Osteocyte (in vitro differentiated cells): ENCODE results near the gene SMG9. TPM values are rescaled to one million over a fixed set of nuclear protein-coding genes. Genes with fewer than 3 reads are reported as not detected.

Source experiments
- DNase-seq: peaks from one replicate; pipeline ENCODE4 v3.0.0; 2021; ENCODE audit warnings: mixed read lengths; ENCODE audit not compliant: unreplicated experiment; ENCODE audit errors: extremely low spot score
- H3K27ac Mint-ChIP-seq: one replicate; pipeline ENCODE4 v1.8.0; 2021; ENCODE audit warnings: mild to moderate bottlenecking, mixed read lengths; ENCODE audit not compliant: unreplicated experiment
- H3K27me3 Mint-ChIP-seq: one replicate; pipeline ENCODE4 v1.8.0; 2021; ENCODE audit warnings: mixed read lengths; ENCODE audit not compliant: unreplicated experiment
- H3K36me3 Mint-ChIP-seq: one replicate; pipeline ENCODE4 v1.8.0; 2021; ENCODE audit warnings: mixed read lengths; ENCODE audit not compliant: unreplicated experiment
- H3K4me1 Mint-ChIP-seq: one replicate; pipeline ENCODE4 v1.8.0; 2021; ENCODE audit warnings: mixed read lengths; ENCODE audit not compliant: unreplicated experiment
- H3K4me3 Mint-ChIP-seq: one replicate; pipeline ENCODE4 v1.8.0; 2021; ENCODE audit warnings: mild to moderate bottlenecking, moderate library complexity, mixed read lengths; ENCODE audit not compliant: unreplicated experiment
- H3K9me3 Mint-ChIP-seq: one replicate; pipeline ENCODE4 v1.8.0; 2021; ENCODE audit warnings: mixed read lengths; ENCODE audit not compliant: unreplicated experiment
- CTCF ChIP-seq: fragments of 200-600 bp; sonication (generic); IDR thresholded peaks from 2 replicates; pipeline ENCODE4 v1.5.0; 2021; ENCODE audit warnings: antibody characterized with exemption, mild to moderate bottlenecking, moderate library complexity
- total RNA-seq: library from RNA; stranded (reverse); gene quantifications from 2 replicates; pipeline ENCODE4 v1.2.1, GENCODE V29; 2021

The SMG9 gene
- total RNA-seq, 1 donor from 2014 or later: 71.0 TPM

GRCh38 chr19:43699506-43700394 lies 55.0 kb downstream of the SMG9 start:
- no peak for TF ChIP-seq CTCF
- Mint-ChIP-seq H3K4me1 (peaks cover 14% of the 10 kb centered on the region), H3K27me3 (peaks cover 18% of the 10 kb centered on the region), H3K27ac (no peak overlapping the region), H3K36me3 (no peaks in the 10 kb centered on the region), H3K4me3 (no peak overlapping the region), H3K9me3 (no peaks in the 10 kb centered on the region)
- no peak for DNase-seq

- no peak for DNase-seq
- H3K9me3 Mint-ChIP-seq: peaks cover under 1% of the 10 kb centered on the region
- peaks cover 10% of the 10 kb centered on the region for H3K4me1 Mint-ChIP-seq
- peaks cover 23% of the 10 kb centered on the region for H3K27me3 Mint-ChIP-seq
- no peak for TF ChIP-seq CTCF
- no peaks in the 10 kb centered on the region for H3K36me3 Mint-ChIP-seq
- no peak overlapping the region for H3K4me3 Mint-ChIP-seq
- H3K27ac Mint-ChIP-seq: no peak overlapping the region
Observed at GRCh38 chr19:43697295-43697694, 57.5 kb downstream of the SMG9 start.

- DNase-seq: no peak
- no peak for TF ChIP-seq CTCF
- H3K4me1 Mint-ChIP-seq: peaks cover 7% of the 10 kb centered on the region
- H3K4me3 Mint-ChIP-seq: no peak overlapping the region
- H3K9me3 Mint-ChIP-seq: peaks cover 7% of the 10 kb centered on the region
- peaks cover 23% of the 10 kb centered on the region for H3K27me3 Mint-ChIP-seq
- H3K36me3 Mint-ChIP-seq: no peaks in the 10 kb centered on the region
- no peak overlapping the region for H3K27ac Mint-ChIP-seq
Observed at GRCh38 chr19:43695985-43696704, 58.6 kb downstream of the SMG9 start.

GRCh38 chr19:43694553-43694952 lies 60.2 kb downstream of the SMG9 start:
- H3K9me3 Mint-ChIP-seq: peaks cover 13% of the 10 kb centered on the region
- peaks cover 18% of the 10 kb centered on the region for H3K27me3 Mint-ChIP-seq

More at GRCh38 chr19:43694553-43694952, 60.2 kb downstream of the SMG9 start:
- DNase-seq: no peak
- no peaks in the 10 kb centered on the region for H3K4me1 Mint-ChIP-seq
- no peak for TF ChIP-seq CTCF
- no peak overlapping the region for H3K27ac Mint-ChIP-seq
- no peak overlapping the region for H3K4me3 Mint-ChIP-seq
- H3K36me3 Mint-ChIP-seq: no peaks in the 10 kb centered on the region
